GM19397 (cell line): ENCODE measurements around the gene NCOA1.
"Not testable (repeated sequence)": the region's sequence is repeated elsewhere in the genome, so short reads cannot be mapped to it uniquely, and the experiment has no call there.

Experiments
- ATAC-seq: cut with Tn5 transposase; IDR thresholded peaks from one replicate; pipeline ENCODE4 v1.9.1; 2021; ENCODE audit warnings: mild to moderate bottlenecking, moderate library complexity; ENCODE audit not compliant: unreplicated experiment

The NCOA1 gene

DNA sequence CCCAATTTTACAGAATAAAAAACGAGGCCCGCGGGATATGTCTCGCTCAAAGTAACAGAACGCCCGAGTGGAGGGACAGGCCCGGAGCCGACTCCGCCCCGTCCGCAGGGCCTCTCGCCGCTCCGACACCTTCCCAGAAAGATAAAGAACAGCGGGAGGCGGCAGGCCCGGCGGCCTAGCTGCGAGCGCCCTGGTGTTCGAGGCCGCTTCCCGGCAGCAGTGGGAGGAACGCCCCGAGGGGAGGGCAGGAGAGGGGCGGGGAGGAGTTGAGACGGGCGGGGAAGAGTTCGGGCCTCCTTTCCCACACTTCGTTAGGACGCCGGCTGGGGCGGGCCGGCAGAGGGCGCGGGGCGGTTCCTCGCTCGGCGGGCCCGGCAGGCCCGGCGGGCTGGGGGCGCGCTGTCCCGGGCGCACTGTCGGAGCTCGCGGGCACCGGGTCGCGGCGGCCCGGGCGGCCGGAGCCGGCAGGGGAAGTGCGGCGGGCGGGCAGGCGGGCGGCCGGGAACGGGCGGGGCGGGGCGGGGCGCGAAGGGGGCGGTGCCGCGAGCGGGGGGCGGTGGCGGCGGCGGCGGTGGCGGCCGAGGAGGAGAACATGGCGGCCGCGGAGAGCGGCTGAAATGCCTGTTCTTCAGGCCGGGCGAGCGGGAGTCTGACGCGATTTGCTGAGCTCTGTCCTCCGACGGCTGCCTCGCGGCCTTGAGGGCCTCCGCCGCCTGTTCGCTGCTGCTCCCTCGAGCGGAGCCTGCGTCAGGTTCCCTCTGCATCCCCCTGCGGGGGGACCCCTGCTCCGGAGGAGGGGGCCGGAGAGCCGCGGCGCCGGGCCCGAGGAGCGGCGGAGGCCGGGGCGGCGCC, at the start of gene NCOA1:
NCOA1 (plus strand) TSS at position 565 of the 852 bp plus-strand sequence. CDS start 167,424 bp downstream, outside the sequence.
- peak; percentile 65 for ATAC-seq

DNA sequence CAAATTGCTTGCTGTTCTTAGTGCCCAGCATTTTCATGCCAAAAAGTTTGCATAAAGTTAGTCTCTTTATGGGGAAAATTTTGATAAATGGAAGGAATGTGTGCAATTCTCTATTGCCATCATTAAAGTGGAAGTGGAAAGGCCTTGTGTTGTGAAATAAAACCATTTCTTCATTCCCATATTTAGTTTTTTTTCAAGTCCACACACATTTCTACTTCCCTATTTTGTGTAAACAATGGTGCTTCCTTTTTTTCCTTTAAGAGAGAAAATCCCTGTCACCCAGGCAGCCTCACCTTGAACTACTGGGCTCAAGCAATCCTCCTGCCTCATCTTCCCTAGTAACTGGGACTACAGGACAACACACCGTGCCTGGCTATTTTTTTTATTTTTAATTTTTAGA, 42.3 kb upstream of the NCOA1 start:
- ATAC-seq: no peak

DNA sequence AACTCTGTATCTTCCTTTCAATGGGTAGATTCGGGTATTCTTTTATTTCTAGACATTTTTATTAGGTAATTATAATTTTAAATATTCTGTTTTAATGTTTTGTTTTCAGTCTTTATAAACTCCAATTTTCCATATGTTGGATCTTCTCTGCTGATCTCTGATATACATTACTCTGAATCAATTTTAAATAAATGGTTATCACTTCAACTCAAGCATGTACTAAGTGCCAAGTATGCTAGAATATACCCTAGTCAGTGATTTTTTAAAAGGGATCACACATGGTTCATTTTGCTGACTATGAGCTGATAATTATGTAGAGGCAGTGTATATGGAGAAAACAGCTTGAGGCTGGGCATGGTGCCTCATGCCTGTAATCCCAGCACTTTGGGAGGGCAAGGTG, 41.7 kb upstream of the NCOA1 start:
- ATAC-seq: no peak

DNA sequence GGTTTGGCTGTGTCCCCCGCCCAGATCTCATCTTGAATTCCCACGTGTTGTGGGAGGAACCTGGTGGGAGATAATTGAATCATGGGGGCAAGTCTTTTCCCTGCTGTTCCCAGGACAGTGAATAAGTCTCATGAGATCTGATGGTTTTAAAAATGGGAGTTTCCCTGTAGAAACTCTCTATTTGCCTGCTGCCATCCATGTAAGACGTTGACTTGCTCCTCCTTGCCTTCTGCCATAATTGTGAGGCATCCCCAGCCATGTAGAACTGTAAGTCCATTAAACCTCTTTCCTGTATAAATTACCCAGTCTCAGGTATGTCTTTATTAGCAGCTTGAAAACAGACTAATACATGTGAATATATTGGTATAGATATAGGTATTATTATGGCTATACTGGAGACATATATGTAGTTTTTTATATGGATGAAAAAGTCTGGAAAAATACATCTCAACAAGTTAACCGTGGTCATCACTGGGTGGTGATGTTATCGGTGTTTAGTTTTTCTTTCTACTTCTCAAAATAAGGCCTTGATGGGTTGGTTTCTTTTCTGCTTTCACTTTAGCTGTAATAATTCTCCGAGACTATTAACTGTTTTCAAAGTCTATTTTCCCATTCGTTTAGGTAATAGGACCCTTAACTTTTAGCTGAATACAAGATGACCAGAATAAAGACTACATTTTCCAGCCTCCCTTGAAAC, 39.1 kb upstream of the NCOA1 start:
- ATAC-seq: no peak

DNA sequence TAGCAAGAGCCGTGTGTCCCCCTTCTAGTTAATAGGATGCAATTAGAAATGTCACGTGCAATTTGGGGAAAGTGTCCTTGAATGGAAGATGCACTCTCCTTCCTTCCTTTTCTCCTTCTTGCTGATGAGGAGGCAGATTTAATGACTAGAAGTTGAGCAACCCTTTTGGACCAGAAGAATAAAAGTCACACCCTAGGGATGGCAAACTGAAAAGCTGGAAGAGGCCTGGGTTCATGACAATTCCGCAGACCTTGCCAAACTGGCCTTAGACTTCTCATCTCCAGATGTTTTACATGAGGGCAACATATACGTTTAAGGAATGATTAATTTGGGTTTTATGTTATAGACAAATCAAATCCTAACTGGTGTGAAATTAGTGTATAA, 38.6 kb upstream of the NCOA1 start:
- no peak for ATAC-seq

DNA sequence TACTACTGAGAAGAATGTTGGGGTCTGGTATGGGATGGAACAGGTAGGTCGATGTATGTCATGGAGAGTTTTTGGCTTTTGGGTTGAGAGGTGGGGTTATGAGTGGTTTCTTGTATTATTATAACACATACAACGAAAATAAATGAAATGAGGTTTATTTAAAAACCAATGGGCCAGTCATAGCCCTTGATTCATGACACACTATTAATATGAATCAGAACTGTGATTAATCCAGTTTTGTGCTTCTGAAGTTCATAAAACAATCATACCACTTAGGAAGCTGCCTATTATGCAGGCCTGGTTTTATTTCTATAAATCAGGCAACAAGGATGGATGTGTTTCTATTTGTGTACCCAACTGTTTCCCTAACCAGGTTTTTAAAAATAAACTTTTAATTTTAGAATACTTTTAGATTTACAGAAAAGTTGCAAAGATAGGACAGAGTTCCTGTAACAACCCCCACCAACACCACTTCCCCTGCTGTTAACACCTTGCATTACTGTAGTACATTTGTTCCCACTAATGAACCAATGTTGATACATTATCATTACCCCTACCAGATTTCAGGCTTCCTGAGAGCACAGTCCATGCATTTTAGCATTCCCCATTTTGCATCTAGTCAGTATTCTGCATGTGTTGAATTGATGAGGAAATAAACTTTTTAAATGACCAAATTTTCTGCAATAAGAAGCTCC, 37.5 kb upstream of the NCOA1 start:
- no peak for ATAC-seq

DNA sequence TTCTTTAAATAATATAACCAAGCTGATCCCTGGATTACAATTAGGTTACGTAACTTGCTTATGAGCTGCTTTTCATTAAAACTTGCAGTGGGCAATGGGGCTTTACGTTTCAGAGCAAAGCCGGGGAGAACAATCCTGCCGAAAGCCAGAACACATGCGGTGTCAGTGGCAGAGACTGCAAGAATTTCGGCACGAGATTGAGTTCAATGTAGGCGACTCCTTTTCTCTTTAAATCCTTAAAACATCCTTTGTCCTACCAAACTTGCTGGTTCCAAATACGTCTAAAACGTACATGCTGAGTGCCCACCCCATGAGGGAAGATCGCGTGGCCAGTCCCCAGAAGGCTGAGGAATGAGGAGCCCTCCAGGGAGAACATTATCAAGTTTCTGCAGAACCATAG, 36.8 kb upstream of the NCOA1 start:
- ATAC-seq: no peak

DNA sequence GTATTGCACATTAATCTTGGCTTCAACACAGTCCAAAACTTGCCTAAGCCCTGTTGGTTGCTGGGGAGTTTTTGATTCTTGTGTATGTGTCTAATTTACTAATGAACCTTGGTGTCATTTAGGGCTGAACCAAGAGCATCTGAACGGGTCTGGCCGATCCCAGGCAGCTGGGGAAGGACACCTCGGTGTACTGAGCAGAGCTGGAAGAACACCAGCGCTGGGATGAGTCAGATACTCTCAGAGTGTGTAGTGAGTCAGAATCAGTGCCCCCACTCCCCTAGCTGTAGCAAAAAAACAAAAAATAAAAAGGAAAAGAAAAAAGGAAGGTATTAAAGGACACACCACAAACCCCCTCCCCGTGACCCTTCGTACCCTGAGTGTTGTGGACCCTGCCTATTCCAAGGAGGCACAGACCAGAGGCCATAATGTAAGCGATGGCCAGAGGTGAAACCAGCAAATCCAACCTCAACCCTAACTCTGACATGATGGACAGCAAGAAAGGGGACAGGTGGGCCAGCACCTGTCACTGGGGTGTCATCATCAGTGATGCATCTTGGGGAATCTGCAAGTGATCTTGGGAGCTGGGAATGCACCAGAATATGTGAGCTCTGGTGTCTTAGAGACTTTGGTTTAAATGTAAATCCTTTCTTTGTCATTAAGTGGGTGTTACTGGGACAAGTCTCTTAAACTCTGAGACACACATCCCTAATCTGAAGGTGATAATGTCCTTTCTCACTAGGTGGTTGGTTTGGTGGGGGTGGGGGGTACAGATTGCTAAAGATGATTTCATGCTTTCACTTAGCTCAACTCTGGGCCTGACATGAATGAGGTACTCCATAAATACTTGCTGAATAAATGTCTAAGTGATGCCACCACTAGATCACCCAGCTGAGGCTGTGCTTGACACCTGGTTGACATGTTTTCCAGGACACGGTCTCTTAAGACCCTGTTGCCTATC, 34.2 kb upstream of the NCOA1 start:
- no peak for ATAC-seq

DNA sequence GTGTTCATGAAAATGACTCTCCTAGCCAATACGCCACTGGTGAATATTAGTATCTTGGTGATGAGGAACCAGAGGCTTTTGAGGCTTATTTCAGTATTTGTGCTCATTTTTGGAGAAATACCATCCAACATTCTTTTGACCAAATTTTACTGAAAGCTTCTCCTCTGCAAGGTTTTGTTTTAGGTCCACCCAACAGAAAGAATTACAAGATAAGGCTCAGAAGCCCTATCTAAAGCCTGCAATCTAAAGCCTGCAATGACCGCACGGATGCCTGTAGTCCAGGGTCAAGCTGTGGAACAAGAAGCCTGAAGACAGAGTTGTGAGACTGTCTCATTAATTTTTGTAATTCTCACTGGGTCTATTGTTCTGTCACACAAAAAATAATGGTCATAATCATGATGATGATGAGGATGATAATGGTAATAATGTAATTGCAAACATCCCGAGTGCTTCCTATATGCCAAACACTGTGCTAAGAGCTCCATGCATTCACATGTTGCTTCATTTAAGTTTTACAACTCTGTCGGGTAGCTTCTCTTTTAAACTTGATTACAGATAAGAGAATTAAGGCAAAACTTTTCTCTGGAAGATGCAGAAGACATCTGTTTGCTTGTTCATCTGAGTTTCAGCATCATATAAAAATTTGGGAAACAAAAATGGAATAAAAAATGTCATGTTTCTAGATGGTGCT, 33.2 kb upstream of the NCOA1 start:
- ATAC-seq: no peak

DNA sequence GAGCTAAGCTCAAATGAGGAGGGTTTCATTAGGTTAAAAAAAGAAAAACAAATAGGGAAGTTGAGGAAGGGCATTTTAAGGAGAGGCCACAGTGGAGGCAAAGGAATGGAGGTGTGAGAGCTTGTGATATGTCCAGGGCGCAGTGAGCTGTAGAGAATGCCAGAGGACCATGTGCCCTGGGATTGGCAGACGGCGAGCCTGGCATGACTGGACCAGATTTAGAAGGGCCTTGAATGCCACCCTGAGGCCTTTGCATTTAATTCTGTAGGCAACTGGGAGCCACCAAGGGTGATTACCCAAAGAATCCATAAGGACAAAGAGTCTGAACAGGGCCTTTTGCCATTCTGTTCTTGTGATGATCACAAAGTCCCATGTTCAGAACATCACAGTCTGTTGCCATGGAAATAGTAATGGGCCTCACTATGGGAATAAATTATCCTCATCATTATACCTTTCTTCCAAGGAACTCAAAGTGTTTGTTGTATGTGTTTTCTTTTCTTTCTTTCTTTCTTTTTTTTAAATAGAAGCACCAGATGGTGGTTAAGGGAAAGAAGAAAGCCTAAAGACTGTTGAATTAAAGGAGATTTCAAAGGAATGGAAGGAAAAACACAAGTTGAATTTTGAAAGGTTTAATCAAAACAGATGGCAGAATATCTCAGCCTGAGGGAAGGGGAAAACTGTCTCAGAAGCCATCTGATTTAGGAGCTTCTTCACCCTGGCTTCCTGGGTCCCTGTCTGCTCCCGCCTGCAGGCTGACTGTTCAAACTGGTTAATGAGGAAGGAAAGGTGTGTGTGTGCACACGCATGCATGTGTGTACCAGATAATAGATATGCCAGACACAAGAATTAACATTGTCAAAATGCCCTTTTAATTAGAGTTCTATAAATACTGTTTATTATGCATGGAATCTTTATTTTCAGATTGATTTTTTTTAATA, 31.6 kb upstream of the NCOA1 start:
- no peak for ATAC-seq

DNA sequence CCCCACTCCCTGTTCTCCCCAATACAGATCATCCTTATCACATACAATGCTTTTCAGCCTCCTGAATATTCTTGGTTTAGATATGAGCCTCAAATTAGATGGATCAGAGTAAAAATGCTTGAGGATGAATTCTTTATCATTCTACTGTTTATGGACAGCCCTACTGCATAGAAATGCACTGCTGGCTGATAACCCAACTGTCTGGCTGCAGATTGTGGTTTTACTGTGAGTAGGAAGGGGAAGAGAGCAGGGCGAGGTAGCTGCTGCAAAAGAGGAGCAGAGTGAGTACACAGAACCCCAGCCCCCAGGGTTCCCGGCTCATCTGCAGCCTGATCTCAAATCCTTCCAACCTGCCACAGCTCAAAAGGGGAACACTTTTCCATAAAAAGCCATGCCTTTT, 29.4 kb upstream of the NCOA1 start:
- no peak for ATAC-seq

DNA sequence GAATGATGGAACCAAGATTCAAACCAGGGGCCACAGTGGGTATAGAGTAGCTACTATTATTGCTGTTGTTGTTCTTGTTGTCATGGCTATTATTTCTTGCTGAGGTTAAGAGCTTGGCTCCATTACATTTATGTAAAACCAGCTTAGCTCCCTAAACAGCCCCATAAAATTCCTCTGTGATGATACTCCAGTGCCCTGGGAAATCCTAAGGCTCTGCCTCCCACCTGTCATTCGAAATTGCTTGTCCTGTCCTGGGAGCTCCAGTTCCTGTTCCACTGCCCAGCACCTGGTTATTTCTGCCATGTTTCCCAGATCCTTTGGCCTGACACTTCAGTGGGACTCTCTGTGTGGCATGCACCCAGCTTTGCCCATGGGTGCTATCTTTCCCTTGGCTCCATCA, 27.8 kb upstream of the NCOA1 start:
- ATAC-seq: no peak

DNA sequence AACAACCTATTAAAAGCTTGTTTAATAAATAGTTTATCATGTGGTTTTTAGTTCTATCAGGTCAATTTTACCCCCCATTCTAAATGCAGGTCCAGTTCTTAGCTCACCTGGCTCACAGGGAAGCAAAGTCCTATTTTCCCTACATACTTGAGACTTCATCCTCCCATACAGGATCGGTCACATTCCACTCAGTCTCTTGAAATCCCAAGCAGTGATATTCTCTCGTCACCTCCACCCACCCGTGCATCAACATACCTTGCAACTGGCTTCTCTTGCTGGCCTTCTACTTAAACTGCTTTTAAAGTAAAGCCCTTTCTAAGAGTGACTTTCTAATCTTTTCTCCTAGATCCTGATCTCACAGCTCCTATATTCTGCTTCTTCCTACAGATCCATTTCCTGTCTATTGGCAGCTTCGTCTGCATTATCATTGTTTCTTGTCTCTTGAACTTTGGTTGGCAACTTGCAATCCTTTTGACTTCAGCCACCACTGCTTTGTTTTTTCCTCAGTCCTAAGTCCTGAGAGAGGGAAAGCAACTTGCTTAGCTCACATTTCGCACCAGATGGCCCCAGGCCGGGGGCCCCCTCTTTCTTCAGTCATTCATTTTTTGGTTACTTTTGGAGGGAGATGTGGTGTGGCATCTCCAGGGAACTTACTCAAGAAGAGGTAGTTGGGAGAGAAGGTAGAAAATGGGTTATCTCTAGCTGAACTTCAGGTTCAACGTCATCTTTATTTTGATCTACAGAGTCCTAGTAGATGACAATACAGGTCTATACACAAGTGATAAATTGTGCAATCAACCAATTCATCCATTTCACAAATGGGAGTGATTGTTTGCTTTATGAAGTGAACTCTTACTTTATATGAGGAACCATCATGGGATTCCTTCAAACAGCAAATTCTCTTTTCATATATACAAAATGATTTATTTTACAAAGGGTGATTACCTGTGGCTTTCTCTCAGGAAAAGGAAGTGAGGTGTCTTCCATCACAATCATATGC, 23.9 kb upstream of the NCOA1 start:
- ATAC-seq: no peak

DNA sequence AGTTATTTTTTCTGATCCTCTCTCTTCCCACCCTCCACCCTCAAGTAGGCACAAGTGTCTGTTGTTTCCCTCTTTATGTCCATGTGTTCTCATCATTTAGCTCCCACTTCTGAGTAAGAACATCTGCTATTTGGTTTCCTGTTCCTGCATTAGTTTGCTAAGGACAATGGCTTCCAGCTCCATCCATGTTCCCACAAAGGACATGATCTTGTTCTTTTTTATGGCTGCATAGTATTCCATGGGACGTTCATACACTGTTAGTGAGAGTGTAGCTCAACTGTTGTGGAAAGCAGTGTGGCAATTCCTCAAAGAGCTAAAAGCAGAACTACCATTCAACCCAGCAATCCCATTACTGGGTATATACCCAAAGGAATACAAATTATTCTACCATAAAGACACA, 22.6 kb upstream of the NCOA1 start:
- ATAC-seq: not testable (repeated sequence)

DNA sequence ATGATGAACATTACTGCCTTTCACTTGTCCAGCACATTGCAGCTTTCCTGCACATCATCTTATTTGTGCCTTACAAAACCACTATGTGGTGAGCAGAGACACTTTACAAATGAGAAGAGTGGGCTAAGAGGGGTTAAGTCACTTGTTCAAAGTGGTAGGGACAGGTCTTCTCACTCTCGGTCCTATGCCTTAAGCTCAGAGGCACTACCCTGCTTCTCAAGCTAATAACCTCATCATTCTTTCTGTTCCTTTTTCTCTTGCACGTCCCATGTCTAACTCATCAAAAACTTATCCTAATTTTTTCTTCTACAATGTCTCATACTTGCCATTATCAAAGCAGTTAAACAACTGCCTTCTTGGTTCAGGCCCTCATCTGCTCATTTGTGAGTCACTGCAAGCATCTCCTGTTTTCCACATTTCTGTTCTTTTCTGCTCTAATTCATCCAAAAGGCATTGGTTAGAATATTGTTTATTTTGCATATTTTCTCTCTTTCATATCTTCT, 21.9 kb upstream of the NCOA1 start:
- ATAC-seq: no peak

DNA sequence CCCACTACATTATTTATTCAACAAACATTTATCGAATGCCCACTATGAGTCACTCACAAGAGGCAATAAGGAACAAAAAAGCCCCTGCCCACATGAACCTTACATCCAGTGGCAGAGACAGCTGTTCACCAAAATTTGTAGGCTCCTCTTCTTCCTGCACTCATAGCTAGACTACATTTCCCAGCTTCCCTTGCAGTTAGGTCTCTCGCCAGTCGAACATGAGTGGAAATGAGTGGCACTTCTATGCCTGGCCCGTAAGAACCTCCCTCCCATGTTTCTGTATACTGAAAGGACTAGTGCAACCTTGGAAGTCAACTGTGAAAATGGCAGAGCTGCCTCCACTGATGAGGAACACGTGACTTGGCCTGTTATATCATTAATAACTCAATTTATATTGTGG, 19.4 kb upstream of the NCOA1 start:
- no peak for ATAC-seq

DNA sequence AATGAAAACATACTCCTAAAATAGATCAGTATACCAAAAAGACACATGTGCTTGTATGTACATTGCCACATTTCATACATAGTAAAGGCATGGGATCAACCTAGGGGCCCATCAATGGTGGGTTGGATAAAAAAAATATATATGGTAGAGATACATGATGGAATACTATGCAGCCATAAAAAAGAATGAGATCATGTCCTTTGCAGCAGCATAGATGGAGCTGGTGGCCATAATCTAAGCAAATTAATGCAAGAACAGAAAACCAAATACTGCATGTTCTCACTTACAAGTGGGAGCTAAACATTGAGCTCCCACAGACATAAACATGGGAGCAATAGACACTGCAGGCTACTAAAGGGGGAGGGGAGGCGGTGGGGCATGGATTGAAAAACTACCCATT, 18.6 kb upstream of the NCOA1 start:
- no peak for ATAC-seq

DNA sequence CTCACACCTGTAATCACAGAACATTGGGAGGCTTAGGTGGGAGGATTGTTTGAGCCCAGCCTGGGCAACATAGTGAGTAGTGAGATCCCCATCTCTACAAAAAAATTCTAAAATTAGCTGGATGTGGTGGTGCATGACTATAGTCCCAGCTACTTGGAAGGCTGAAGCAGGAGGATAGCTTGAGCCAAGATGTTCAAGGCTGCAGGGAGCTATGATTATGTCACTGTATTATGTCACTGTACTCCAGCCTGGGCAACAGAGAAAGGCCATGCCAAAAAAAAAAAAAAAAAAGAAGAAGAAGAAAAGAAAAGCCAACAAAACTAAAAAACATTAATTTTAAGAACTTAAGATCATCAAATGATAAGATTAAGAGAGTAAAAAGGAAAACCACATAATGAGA, 17.4 kb upstream of the NCOA1 start:
- ATAC-seq: no peak
